HepG2 (cell line): Measurements from ENCODE around the gene HDAC8. TPM values are rescaled to one million over a fixed set of nuclear protein-coding genes. Genes with fewer than 3 reads are reported as not detected.

Source experiments
- ATAC-seq: fragments of 200-7000 bp; cut with Tn5 transposase; 3 replicates; pipeline ENCODE4 v1.9.1; 2020; ENCODE audit warnings: mild to moderate bottlenecking, moderate library complexity
- BruUV-seq: library from RNA; stranded (reverse); fragments of 400-500 nt; replicated peaks from 2 replicates; lab custom pipeline; 2021; lab: Mats Ljungman, UMichigan
- CTCF ChIA-PET: fragments of 300-600 bp; formaldehyde crosslinking; extraction: SDS; loops from one replicate; lab custom pipeline; 2021; ENCODE audit warnings: low total read pairs, inconsistent platforms, low intra/inter-chr PET ratio; lab: Yijun Ruan, JAX
- POLR2A ChIA-PET: fragments of 350-600 bp; sonication (Branson Sonifier 250); formaldehyde crosslinking; loops from one replicate; lab custom pipeline; 2020; ENCODE audit warnings: antibody characterized with exemption, inconsistent platforms; lab: Yijun Ruan, JAX
- DNase-seq: peaks from one replicate; pipeline ENCODE4 v3.0.0-alpha.2; 2015; ENCODE audit warnings: low spot score
- FAIRE-seq: peaks from 3 replicates; lab custom pipeline; 2011; peaks lifted over from hg19 to GRCh38; lab: Jason Lieb, UNC
- H2AFZ ChIP-seq: one replicate; pipeline ENCODE4 v1.6.1; 2011; ENCODE audit warnings: low read length, inconsistent platforms
- H3K27ac ChIP-seq: fragments of 300-600 bp; 3 replicates; pipeline ENCODE4 v1.8.0; 2011; ENCODE audit warnings: mixed run types, mild to moderate bottlenecking, mixed read lengths, low read length, inconsistent platforms; ENCODE audit not compliant: insufficient read depth; ENCODE audit errors: extremely low read length
- H3K27me3 ChIP-seq, 2 experiments: fragments of 200-600 bp in 1 of 2; 2 replicates in 1 of 2; 3 replicates in 1 of 2; pipeline versions ENCODE4 v1.6.0 to v1.8.0; 2011; ENCODE audit warnings: low read length in 2 of 2, mild to moderate bottlenecking in 2 of 2, moderate library complexity in 2 of 2, inconsistent platforms in 1 of 2; ENCODE audit not compliant: insufficient read depth in 2 of 2, control insufficient read depth in 1 of 2
- H3K36me3 ChIP-seq, 2 experiments: fragments of 200-600 bp in 1 of 2; replicated peaks in 1 of 2; 2 replicates in 1 of 2; 3 replicates in 1 of 2; pipeline versions ENCODE4 v1.5.1 to v1.8.0; 2011; ENCODE audit warnings: low read length in 2 of 2, inconsistent platforms in 1 of 2; ENCODE audit not compliant: insufficient read depth in 2 of 2, control insufficient read depth in 1 of 2
- H3K4me1 ChIP-seq: 2 replicates; pipeline ENCODE4 v1.5.1; 2012; ENCODE audit warnings: low read length, inconsistent platforms; ENCODE audit not compliant: insufficient read depth
- H3K4me2 ChIP-seq: 2 replicates; pipeline ENCODE4 v1.6.0; 2011; ENCODE audit warnings: low read depth, low read length, inconsistent platforms
- H3K4me3 ChIP-seq, 3 experiments: fragments of 200-600 bp in 1 of 3; sonication (generic), shearing (Covaris generic) in 1 of 3; replicated peaks in 1 of 3; 2 replicates each; pipeline ENCODE4 v1.5.1; 2011 to 2016; ENCODE audit warnings: low read length in 3 of 3, inconsistent platforms in 2 of 3, low read depth in 2 of 3, mild to moderate bottlenecking in 2 of 3, control low read depth in 1 of 3, mixed read lengths in 1 of 3; ENCODE audit not compliant: insufficient read depth in 1 of 3
- H3K79me2 ChIP-seq: one replicate; pipeline ENCODE4 v1.6.1; 2011; ENCODE audit warnings: low read length, inconsistent platforms; ENCODE audit not compliant: insufficient read depth
- H3K9ac ChIP-seq: 2 replicates; pipeline ENCODE4 v1.6.0; 2011; ENCODE audit warnings: mild to moderate bottlenecking, low read depth, low read length, inconsistent platforms; ENCODE audit not compliant: insufficient read depth
- H3K9me3 ChIP-seq: 2 replicates; pipeline ENCODE4 v1.5.1; 2012; ENCODE audit warnings: mild to moderate bottlenecking, low read length
- H4K20me1 ChIP-seq: 2 replicates; pipeline ENCODE4 v1.6.0; 2011; ENCODE audit warnings: inconsistent platforms, mild to moderate bottlenecking, low read length, moderate library complexity; ENCODE audit not compliant: insufficient read depth
- MAFF ChIP-seq: IDR thresholded peaks from 2 replicates; pipeline ENCODE4 v1.6.1; 2011; ENCODE audit warnings: low read depth, low read length, improper control_type of control experiment
- MAFK ChIP-seq, 2 experiments: IDR thresholded peaks in 1 of 2; conservative IDR thresholded peaks in 1 of 2; 2 replicates each; pipeline ENCODE4 v1.6.1; 2011; ENCODE audit warnings: improper control_type of control experiment in 2 of 2, low read length in 2 of 2
- NFE2L2 ChIP-seq: fragments of 150-350 bp; IDR thresholded peaks from 2 replicates; pipeline ENCODE4 v1.6.1; 2014; ENCODE audit warnings: low read length
- PAF1 ChIP-seq: IDR thresholded peaks from 2 replicates; pipeline ENCODE4 v1.6.1; 2016; ENCODE audit warnings: missing genetic modification reagents, missing compliant biosample characterization
- TBX2 ChIP-seq: sonication (generic); formaldehyde crosslinking; IDR thresholded peaks from 2 replicates; pipeline ENCODE4 v1.5.0; 2020; ENCODE audit warnings: missing genetic modification reagents, mild to moderate bottlenecking, borderline replicate concordance
- ZNF776 ChIP-seq: sonication (generic); formaldehyde crosslinking; IDR thresholded peaks from 2 replicates; pipeline ENCODE4 v1.4.0; 2020; ENCODE audit warnings: mild to moderate bottlenecking, missing genetic modification reagents
- WGBS: methylation state at CpG from one replicate; pipeline ENCODE4 v1.1.6; 2017; ENCODE audit warnings: low lambda C conversion rate; 5-methylcytosine and 5-hydroxymethylcytosine counted together
- in situ Hi-C: cut with HindIII; loops from 2 replicates; pipeline ENCODE4 v1.10.0; 2017; ENCODE audit warnings: low pct_unique_long_range_greater_than_20kb; ENCODE audit not compliant: extremely low pct_ligation_motif_present
- intact Hi-C: fragments of 100-400 bp; cut with micrococcal nuclease; formaldehyde crosslinking; loops from one replicate; pipeline ENCODE4 v1.10.0; 2022; ENCODE audit not compliant: unreplicated experiment
- polyA plus RNA-seq, 8 experiments: library from polyadenylated mRNA; depleted of rRNA in 3 of 8; stranded (reverse) in 7 of 8; unstranded in 1 of 8; fragments of >200 nt; fragmentation: Illumina TruSeq in 4 of 8; extraction: Trizol in 4 of 8; gene quantifications; 2 replicates each; pipeline versions ENCODE4 v1.2.1 to v1.2.3, GENCODE V29; 2011 to 2016; ENCODE audit warnings: low read depth in 4 of 8, missing spikeins in 1 of 8, mixed read lengths in 1 of 8; ENCODE audit not compliant: insufficient read depth in 1 of 8
- total RNA-seq, 5 experiments: library from RNA; depleted of rRNA; stranded (reverse); fragments of >200 nt; fragmentation: Illumina TruSeq; extraction: Trizol; gene quantifications; 2 replicates each; pipeline ENCODE4 v1.2.3, GENCODE V29; 2016; ENCODE audit warnings: low read depth in 1 of 5
- TF ChIP-seq, protein P1 (sequence below): sonication (generic); formaldehyde crosslinking; IDR thresholded peaks from 2 replicates; pipeline ENCODE4 v1.4.0; 2020; ENCODE audit warnings: mild to moderate bottlenecking, missing genetic modification reagents
- TF ChIP-seq, protein P2 (sequence below): sonication (generic); formaldehyde crosslinking; IDR thresholded peaks from 2 replicates; pipeline ENCODE4 v1.4.0; 2020; ENCODE audit warnings: mild to moderate bottlenecking, low read depth, missing genetic modification reagents

HDAC8 gene
- total and polyA plus RNA-seq, 2 of the 13 experiments (the other 11 are each of a cell fraction or from before 2014, with no cell fraction given): 13.7 to 28.6 TPM

DNA sequence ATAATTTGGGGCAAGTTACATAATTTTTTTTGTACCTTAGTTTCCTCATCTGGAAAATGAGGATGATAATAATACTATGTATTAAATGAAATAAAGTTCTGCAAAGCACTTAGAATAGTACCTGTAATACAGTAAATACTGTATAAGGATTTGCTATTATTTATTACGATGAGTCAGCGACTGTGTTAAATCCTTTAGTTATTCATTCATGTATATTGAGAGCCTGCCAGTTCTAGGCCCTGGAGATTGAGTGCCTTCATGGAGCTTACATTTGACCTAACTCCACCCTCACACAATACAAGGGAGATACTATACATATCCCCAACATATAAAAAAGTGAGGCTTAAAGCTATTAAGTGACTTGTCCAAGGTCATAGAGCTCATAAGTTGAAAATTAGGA lies 199.9 kb downstream of the HDAC8 start:
- Histone ChIP-seq H3K4me1 (no peaks in the 10 kb centered on the region), H3K9ac (no peak overlapping the region), H3K79me2 (no peaks in the 10 kb centered on the region), H3K9me3 (no peaks in the 10 kb centered on the region), H3K4me3 (no peak overlapping the region), H3K27ac (no peak overlapping the region), H3K27me3 (no peaks in the 10 kb centered on the region), H4K20me1 (no peaks in the 10 kb centered on the region), H2AFZ (no peak overlapping the region), H3K4me2 (no peak overlapping the region), H3K36me3 (no peaks in the 10 kb centered on the region)
- 95% methylated on average over 2 of the region's 2 CpGs for WGBS
- no TSS peak for BruUV-seq
- in situ Hi-C loops: no loop called here
- intact Hi-C loops: no loop called here
- ATAC-seq (no peak), FAIRE-seq (no peak), DNase-seq (no peak)
- ChIA-PET POLR2A (no interaction called here), CTCF (no interaction called here)
- TF ChIP-seq TBX2 (CRISPR knock-in tag) (no peak), MAFK (conservative IDR thresholded peaks at IDR 0.05 in 1 of 2, IDR thresholded peaks at IDR 0.05 in 1 of 2; ENCODE audit: low read length in 2 of 2) (peak in 1 of 2 experiments; percentile 78; a peak in 2 of 4 replicates), MAFF (peak; percentile 55)
- TF ChIP-seq, protein P1, sequence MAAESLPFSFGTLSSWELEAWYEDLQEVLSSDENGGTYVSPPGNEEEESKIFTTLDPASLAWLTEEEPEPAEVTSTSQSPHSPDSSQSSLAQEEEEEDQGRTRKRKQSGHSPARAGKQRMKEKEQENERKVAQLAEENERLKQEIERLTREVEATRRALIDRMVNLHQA (CRISPR knock-in tag): no peak

- DNase-seq: no peak
Observed at GRCh38 chrX:72371405-72371804, 201.2 kb downstream of the HDAC8 start.

More at GRCh38 chrX:72371405-72371804, 201.2 kb downstream of the HDAC8 start:
- in situ Hi-C loops: no loop called here
- CTCF ChIA-PET: no interaction called here
- no peak overlapping the region for H3K9ac ChIP-seq
- TF ChIP-seq NFE2L2 (no peak), PAF1 (CRISPR knock-in tag) (no peak), ZNF776 (no peak)
- TF ChIP-seq, protein P2, sequence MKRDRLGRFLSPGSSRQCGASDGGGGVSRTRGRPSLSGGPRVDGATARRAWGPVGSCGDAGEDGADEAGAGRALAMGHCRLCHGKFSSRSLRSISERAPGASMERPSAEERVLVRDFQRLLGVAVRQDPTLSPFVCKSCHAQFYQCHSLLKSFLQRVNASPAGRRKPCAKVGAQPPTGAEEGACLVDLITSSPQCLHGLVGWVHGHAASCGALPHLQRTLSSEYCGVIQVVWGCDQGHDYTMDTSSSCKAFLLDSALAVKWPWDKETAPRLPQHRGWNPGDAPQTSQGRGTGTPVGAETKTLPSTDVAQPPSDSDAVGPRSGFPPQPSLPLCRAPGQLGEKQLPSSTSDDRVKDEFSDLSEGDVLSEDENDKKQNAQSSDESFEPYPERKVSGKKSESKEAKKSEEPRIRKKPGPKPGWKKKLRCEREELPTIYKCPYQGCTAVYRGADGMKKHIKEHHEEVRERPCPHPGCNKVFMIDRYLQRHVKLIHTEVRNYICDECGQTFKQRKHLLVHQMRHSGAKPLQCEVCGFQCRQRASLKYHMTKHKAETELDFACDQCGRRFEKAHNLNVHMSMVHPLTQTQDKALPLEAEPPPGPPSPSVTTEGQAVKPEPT (CRISPR knock-in tag): no peak
- BruUV-seq: no TSS peak
- H3K27me3 ChIP-seq: no peaks in the 10 kb centered on the region
- H2AFZ ChIP-seq: no peak overlapping the region
- H3K79me2 ChIP-seq: no peaks in the 10 kb centered on the region
- FAIRE-seq (no peak), ATAC-seq (no peak)
- no peak overlapping the region for H3K4me3 ChIP-seq
- no peaks in the 10 kb centered on the region for H3K4me1 ChIP-seq
- no peak overlapping the region for H3K27ac ChIP-seq
- no peaks in the 10 kb centered on the region for H3K36me3 ChIP-seq
- H3K4me2 ChIP-seq: no peak overlapping the region
- 95% methylated on average over 3 of the region's 3 CpGs for WGBS
- intact Hi-C loops: no loop called here
- no peaks in the 10 kb centered on the region for H4K20me1 ChIP-seq
- POLR2A ChIA-PET: no interaction called here
- no peaks in the 10 kb centered on the region for H3K9me3 ChIP-seq
